Fibroblast of skin of abdomen (primary cell): ENCODE results near the gene SPATA7. TPM values are rescaled to one million over a fixed set of nuclear protein-coding genes. Genes with fewer than 3 reads are reported as not detected.
"Not testable (repeated sequence)": the region's sequence is repeated elsewhere in the genome, so short reads cannot be mapped to it uniquely, and the experiment has no call there.

ENCODE experiments used
- DNase-seq: peaks from one replicate; pipeline ENCODE4 v3.0.0-alpha.2; 2013
- polyA plus RNA-seq, 2 experiments: library from polyadenylated mRNA; unstranded; fragments of 120-200 nt; gene quantifications; one replicate each; pipeline ENCODE4 v1.2.1, GENCODE V29; 2013; ENCODE audit not compliant: insufficient read length in 2 of 2

SPATA7 gene, protein sequence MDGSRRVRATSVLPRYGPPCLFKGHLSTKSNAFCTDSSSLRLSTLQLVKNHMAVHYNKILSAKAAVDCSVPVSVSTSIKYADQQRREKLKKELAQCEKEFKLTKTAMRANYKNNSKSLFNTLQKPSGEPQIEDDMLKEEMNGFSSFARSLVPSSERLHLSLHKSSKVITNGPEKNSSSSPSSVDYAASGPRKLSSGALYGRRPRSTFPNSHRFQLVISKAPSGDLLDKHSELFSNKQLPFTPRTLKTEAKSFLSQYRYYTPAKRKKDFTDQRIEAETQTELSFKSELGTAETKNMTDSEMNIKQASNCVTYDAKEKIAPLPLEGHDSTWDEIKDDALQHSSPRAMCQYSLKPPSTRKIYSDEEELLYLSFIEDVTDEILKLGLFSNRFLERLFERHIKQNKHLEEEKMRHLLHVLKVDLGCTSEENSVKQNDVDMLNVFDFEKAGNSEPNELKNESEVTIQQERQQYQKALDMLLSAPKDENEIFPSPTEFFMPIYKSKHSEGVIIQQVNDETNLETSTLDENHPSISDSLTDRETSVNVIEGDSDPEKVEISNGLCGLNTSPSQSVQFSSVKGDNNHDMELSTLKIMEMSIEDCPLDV
- polyA plus RNA-seq (2013, experiment 1 of 2; ENCODE audit: insufficient read length) = 7.7 TPM
- polyA plus RNA-seq (2013, experiment 2 of 2; ENCODE audit: insufficient read length) = 7.9 TPM

DNA sequence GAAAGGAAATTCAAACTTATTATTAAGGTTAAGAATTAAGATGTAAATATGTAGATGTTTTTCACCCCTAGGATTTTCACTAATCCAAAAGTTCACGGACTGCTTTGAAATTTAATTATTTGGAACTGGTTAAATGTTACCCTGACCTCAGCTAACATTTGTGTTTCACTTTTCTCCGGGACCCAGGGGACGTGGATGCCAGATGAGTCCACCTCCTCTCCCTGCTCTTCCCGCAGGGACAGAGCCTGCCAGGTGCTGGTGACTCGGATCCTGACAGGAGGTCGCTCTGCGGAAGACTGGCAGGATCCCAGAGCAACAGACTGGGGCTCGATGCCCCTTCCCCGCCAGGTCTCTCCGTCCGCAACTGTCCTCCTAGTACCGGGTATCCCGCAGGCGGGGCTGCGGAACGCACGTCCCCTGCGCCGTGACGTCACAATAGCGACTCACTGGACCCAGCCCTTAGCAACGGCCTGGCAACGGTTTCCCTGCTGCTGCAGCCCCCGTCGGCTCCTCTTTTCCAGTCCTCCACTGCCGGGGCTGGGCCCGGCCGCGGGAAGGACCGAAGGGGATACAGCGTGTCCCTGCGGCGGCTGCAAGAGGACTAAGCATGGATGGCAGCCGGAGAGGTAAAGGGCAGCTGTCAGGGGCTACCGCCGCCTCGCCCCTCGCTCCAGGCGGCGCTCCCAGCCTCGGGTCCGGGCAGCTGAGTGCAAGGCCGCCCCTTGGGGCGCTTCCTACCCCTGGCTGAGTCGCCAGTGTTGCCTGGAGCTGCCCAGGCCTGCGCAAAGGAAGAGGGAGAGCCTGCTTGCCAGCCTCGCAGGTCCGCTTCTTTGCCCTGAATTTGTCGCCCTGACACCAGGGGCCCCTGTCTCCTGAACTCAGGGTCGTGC lies at the start of gene SPATA7:
TSS of gene SPATA7 (plus strand) at position 446 of the 890 bp plus-strand sequence. CDS start at position 608, 162 bp downstream.
- DNase-seq = peak; percentile 88

DNA sequence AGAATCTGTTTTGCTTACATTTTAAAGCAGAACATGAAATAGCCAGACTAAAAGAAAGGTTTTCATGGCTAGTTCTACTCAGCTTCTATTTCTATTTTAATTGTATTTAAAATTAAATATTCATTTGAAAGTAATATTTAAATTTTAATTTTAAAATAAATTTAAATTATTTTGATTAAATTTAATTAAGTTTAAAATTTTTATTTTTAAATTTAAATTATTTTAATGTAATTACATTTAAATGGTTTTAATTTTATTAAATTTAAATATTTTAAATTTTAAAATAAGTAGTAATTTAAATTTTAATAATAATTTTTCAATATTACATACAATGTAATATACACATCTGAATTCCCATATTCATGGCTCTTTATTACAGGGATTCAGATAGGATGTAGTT lies 45.1 kb upstream of the SPATA7 start:
- DNase-seq = no peak

DNA sequence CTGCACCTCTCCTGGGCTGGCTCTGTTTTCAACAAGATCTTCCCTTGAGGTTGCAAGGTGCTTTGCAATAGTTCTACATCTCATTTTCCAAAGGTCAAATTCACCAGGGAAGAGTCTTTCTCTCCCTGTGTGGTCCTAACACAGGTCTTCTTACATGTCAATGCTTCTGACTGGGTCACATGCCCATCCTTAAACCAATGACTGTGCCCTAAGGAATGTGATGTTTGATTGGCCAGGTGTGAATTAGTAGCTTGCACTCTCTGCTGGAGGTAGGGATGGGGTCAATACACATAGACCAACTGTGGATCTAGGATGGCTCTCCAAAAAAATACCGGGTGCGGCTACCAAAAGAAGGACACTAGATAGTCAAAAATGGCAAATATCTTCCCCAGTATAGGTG lies 42.5 kb upstream of the SPATA7 start:
- DNase-seq = no peak

DNA sequence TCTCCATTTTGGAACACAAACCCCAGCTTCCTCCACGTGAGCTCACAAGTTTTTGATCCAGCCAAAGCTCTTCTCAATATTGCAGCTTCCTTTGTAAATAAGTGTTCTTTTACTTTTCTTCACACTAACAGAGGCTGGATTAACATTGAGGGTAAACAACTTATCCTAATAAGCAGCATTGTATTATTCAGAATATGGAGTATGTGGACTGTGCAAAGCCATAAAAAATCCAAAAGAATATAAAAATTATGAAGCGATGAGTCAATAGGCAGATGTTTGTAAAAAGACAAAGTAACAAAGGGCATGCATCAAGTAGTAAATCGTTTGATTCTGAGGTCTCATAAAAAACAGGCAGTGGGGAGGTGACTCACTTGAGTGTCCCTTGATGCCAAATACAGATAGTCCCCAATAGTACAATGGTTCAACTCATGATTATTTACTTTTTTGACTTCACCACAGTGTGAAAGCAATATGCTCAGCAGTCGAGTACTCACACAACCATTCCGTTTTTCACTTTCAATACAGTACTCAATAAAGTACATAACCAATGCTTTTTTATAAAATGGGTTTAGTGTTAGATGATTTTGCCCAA lies 39.3 kb upstream of the SPATA7 start:
- DNase-seq = no peak

GRCh38 chr14:88348546-88348945 lies 36.9 kb upstream of the SPATA7 start:
- no peak for DNase-seq

- no peak for DNase-seq
These were observed 33.3 kb upstream of the SPATA7 start for GRCh38 chr14:88351966-88352691.

GRCh38 chr14:88352698-88353097 lies 32.8 kb upstream of the SPATA7 start:
- no peak for DNase-seq

DNA sequence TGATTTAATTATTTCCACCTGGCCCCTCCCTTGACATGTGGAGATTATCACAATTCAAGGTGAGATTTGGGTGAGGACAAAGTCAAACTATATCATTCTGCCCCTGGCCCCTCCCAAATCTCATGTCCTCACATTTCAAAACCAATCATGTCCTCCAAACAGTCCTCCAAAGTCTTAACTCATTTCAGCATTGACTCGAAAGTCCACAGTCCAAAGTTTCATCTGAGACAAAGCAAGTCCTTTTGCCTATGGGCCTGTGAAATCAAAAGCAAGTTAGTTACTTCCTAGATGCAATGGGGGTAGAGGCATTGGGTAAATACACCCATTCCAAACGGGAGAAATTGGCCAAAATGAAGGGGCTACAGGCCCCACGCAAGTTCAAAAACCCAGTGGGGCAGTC lies 31.1 kb upstream of the SPATA7 start:
- no peak for DNase-seq

- no peak for DNase-seq
These were observed 26.0 kb upstream of the SPATA7 start for GRCh38 chr14:88359500-88359899.

GRCh38 chr14:88363644-88364043 lies 21.8 kb upstream of the SPATA7 start:
- DNase-seq = no peak

GRCh38 chr14:88364710-88365413 lies 20.6 kb upstream of the SPATA7 start:
- DNase-seq = no peak

- DNase-seq = no peak
These were observed 16.0 kb upstream of the SPATA7 start for GRCh38 chr14:88369496-88369895.

DNA sequence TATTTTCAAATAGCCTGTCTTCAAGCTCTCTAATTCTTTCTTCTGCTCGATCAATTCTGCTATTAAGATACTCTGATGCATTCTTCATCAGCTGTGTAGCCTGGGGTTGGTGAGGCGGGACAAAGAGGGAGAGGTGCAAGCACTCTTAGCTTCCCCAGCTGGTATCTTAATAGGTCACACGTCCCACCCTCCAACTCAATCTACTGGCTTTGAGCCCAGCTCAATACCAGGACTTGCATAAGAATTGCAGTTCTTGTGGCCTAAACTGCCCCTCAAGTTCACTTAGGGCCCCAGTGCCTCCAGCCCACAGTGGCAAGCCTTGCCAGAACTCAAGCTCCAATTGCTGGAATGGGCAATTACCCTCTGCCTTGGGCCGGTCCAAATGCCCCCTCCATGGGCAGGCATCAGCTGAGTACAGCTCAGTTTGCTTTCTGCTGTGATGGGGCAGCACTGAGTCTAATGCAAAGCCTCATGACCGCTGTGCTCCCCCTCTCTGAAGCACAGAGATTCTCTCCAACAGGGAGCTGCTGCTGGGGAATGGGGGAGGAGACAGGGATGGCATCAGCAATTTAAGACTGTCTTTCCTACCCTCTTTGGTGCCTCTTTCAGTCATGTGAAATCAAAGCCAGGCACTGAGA lies 5.6 kb upstream of the SPATA7 start:
- DNase-seq = no peak

DNA sequence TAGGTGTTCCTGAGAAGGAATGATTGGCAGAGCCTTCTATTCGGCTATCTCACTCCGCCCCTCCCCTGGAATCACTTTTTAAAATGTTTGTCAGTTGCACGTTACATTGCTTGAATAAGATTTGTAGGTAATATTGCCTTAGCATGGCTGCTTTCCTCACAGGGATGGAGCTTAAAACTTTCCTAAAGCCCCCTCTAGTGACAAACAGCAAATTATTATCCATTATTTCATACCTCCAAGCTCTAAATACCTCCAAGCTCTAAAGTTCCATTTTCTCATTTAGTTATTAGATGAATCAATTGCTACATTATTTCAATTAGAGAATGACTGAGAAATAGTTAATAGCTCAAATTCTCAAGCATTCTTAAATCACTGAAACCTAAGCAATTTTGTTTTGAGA lies 5.1 kb upstream of the SPATA7 start:
- DNase-seq = peak; percentile 5

DNA sequence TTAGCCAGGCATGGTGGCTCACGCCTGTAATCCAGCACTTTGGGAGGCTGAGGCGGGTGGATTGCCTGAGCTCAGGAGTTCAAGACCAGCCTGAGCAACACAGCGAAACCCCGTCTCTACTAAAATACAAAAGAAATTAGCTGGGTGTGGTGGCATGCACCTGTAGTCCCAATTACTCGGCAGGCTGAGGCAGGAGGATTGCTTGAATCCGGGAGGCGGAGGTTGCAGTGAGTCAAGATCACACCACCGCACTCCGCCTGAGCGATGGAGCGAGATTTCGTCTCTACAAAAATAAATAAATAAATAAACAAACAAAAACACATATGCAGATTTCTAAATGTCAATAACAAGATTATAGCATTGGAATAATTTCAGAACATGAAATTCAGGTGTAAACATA lies 3.8 kb upstream of the SPATA7 start:
- not testable (repeated sequence) for DNase-seq

GRCh38 chr14:88384718-88385117 lies 739 bp upstream of the SPATA7 start:
- DNase-seq = peak; percentile 1

- DNase-seq = no peak
These were observed 868 bp downstream of the SPATA7 start for GRCh38 chr14:88386256-88386794.

GRCh38 chr14:88388741-88389282 lies 3.4 kb downstream of the SPATA7 start:
- no peak for DNase-seq

DNA sequence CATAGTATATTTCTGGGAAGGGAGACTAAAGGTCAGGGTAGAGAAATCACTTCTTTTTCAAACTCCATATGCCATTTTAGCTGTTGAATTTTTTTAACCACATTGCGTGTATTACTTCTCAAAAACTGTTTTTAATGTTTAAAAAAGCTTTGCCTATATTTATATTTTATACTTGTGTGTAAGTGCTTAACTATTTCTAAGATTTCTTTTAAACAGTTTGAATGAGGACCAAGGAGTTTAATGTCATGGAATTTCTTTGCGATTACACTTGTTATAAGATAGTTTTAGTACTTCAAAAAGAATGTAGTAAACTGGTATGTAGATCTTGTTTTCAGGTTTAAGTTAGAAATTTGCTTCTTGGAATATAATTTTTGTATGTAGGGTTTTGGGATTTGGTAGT lies 7.2 kb downstream of the SPATA7 start:
- no peak for DNase-seq

DNA sequence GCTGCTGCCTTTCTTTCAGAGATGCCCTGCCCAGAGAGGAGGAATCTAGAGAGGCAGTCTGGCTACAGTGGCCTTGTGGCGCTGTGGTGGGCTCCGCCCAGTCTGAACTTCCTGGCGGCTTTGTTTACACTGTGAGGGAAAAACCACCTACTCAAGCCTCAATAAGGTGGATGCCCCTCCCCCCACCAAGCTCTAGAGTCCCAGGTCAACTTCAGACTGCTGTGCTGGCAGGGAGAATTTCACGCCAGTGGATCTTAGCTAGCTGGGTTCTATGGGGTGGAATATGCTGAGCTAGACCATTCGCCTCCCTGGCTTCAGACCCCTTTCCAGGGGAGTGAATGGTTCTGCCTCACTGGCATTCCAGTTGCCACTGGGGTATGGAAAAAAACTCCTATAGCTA lies 25.6 kb downstream of the SPATA7 start:
- no peak for DNase-seq
